ENCODE data around the gene SYT2.

DNA sequence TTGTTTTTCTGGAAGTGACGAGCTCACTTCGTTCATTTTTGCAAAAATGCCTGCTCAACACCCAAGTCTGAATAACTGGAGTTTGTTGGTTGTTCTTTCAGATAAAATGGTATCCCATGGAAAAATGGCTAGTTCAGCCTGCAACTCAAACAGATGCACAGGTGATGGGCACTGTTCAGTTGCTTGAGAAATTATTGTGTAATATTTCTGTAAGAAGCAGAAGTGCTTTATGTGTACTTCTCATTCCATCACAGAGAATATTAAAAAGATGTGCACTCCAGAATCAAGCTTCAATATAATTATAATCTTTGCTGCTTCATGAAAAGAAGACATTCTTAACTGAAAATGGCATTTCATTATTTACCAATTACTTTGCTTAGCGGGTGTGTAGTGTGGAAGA is 9.1 kb downstream of the SYT2 start:
- no peak for TF ChIP-seq EZH2phosphoT487 (IDR thresholded peaks at IDR 0.05; ENCODE audit: borderline replicate concordance)
- TF ChIP-seq, protein P1, sequence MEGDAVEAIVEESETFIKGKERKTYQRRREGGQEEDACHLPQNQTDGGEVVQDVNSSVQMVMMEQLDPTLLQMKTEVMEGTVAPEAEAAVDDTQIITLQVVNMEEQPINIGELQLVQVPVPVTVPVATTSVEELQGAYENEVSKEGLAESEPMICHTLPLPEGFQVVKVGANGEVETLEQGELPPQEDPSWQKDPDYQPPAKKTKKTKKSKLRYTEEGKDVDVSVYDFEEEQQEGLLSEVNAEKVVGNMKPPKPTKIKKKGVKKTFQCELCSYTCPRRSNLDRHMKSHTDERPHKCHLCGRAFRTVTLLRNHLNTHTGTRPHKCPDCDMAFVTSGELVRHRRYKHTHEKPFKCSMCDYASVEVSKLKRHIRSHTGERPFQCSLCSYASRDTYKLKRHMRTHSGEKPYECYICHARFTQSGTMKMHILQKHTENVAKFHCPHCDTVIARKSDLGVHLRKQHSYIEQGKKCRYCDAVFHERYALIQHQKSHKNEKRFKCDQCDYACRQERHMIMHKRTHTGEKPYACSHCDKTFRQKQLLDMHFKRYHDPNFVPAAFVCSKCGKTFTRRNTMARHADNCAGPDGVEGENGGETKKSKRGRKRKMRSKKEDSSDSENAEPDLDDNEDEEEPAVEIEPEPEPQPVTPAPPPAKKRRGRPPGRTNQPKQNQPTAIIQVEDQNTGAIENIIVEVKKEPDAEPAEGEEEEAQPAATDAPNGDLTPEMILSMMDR (IDR thresholded peaks at IDR 0.05 in 2 of 3, conservative IDR thresholded peaks at IDR 0.05 in 1 of 3; ENCODE audit: borderline replicate concordance in 1 of 3, insufficient read depth in 1 of 3, low read depth in 2 of 3, low read length in 2 of 3) = no peak
- TF ChIP-seq POLR2AphosphoS5 (IDR thresholded peaks at IDR 0.05; ENCODE audit: low read depth, low read length) = no peak
- TF ChIP-seq, protein P2, sequence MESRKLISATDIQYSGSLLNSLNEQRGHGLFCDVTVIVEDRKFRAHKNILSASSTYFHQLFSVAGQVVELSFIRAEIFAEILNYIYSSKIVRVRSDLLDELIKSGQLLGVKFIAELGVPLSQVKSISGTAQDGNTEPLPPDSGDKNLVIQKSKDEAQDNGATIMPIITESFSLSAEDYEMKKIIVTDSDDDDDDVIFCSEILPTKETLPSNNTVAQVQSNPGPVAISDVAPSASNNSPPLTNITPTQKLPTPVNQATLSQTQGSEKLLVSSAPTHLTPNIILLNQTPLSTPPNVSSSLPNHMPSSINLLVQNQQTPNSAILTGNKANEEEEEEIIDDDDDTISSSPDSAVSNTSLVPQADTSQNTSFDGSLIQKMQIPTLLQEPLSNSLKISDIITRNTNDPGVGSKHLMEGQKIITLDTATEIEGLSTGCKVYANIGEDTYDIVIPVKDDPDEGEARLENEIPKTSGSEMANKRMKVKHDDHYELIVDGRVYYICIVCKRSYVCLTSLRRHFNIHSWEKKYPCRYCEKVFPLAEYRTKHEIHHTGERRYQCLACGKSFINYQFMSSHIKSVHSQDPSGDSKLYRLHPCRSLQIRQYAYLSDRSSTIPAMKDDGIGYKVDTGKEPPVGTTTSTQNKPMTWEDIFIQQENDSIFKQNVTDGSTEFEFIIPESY (IDR thresholded peaks at IDR 0.05; ENCODE audit: extremely low read depth, insufficient replicate concordance, low read length) = no peak
- TF ChIP-seq ZFX (IDR thresholded peaks at IDR 0.05) = no peak
- TF ChIP-seq YY1 (IDR thresholded peaks at IDR 0.05; ENCODE audit: extremely low read depth, insufficient replicate concordance, low read depth, low read length) = no peak
- TF ChIP-seq JUND (IDR thresholded peaks at IDR 0.05) = no peak
- TF ChIP-seq CEBPB (IDR thresholded peaks at IDR 0.05; ENCODE audit: low read depth) = no peak
- TF ChIP-seq EZH2 (IDR thresholded peaks at IDR 0.05) = no peak
- no peak for TF ChIP-seq RAD21 (IDR thresholded peaks at IDR 0.05; ENCODE audit: low read depth)
- TF ChIP-seq, protein P3, sequence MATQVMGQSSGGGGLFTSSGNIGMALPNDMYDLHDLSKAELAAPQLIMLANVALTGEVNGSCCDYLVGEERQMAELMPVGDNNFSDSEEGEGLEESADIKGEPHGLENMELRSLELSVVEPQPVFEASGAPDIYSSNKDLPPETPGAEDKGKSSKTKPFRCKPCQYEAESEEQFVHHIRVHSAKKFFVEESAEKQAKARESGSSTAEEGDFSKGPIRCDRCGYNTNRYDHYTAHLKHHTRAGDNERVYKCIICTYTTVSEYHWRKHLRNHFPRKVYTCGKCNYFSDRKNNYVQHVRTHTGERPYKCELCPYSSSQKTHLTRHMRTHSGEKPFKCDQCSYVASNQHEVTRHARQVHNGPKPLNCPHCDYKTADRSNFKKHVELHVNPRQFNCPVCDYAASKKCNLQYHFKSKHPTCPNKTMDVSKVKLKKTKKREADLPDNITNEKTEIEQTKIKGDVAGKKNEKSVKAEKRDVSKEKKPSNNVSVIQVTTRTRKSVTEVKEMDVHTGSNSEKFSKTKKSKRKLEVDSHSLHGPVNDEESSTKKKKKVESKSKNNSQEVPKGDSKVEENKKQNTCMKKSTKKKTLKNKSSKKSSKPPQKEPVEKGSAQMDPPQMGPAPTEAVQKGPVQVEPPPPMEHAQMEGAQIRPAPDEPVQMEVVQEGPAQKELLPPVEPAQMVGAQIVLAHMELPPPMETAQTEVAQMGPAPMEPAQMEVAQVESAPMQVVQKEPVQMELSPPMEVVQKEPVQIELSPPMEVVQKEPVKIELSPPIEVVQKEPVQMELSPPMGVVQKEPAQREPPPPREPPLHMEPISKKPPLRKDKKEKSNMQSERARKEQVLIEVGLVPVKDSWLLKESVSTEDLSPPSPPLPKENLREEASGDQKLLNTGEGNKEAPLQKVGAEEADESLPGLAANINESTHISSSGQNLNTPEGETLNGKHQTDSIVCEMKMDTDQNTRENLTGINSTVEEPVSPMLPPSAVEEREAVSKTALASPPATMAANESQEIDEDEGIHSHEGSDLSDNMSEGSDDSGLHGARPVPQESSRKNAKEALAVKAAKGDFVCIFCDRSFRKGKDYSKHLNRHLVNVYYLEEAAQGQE (IDR thresholded peaks at IDR 0.05; ENCODE audit: low read depth) = no peak
- TF ChIP-seq POLR2A (IDR thresholded peaks at IDR 0.05; ENCODE audit: borderline replicate concordance, extremely low read depth, insufficient read depth, insufficient read length) = no peak
